GM19025 (cell line): ENCODE results near the gene COL4A2.

Experiments used
- ATAC-seq: cut with Tn5 transposase; IDR thresholded peaks from one replicate; pipeline ENCODE4 v1.9.1; 2021; ENCODE audit warnings: mild to moderate bottlenecking, low read depth, moderate library complexity; ENCODE audit not compliant: unreplicated experiment

Gene COL4A2

DNA sequence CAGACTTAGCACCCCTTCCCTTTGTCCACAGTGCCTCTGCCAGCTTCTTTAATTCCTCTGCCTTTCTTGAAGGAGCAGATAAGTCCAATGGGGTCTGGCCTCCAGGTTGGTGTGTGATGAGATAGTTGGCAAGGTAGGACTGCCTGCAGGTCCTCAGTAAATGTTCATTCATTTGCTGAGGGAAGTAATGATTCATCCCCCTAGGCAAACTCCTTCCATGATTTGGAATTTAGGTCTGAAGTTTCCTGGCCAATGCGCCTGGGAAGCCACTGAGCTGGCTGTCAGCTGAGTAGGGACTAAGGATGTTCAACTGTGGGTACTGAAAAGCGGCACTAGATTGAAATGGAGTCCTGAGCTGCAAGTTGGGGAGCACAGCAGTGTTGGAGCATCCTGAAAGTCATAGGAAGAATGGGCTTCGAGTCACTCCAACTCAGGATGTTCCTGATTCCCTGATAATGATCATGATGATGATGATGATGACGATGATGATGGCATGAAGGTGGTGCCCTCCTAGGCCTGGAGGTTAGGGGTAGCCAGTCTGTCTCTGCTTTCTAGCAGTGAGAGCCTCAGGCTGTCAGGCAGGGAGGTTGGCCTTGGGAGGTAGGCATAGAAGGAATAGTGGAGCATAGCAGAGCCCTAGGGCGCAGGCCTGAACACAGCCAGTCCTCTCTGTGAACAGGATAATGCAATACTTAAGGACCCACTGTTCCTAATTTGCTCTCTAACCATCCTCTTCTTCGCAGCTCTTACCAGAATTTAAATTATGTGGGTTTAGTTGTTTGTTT is 44.7 kb downstream of the COL4A2 start:
- no peak for ATAC-seq

DNA sequence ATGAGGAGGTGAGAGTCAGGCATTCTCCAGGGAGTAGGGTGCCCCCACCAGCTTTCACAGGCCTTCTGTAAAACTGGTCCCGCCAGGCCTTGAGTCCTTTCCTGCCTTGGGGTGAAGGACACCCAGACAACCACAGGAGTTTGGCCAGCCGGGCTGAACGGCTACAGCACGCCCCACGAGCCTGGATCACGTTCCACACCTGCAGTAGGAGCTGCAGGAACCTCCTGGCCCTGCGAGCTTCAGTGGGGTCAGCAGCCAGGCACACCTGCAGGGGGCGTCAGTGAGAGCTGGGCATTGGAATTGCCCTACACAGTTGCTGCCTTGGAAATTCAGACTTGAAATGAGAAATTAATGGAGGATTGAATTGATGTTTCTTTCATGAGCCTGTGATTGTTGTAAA is 45.7 kb downstream of the COL4A2 start:
- ATAC-seq, result no peak

- ATAC-seq, result no peak
Measured at GRCh38 chr13:110353339-110353977, 46.4 kb downstream of the COL4A2 start.

DNA sequence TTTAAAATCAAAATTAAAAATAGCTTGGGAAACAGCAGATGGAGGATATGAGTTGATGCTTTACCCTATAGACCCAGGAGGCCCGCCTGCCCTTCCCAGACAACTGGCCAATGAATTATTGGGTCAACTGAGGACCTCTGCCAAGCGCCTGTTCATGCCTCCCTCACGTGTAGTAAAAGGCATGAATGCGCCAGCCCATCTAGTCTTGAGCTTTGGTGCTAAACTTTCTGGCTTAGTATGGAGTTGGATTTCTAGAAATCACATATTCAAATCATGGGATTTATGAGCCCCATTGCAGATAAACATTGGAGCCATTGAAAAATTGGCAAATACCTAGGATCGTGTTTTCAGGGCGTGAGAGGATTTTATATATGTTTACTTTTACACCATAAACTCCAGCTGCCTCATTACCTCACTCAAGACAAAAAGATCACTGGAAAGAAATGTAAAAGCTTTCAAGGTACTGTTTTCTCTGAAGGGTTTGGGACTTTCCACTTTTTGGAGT is 47.1 kb downstream of the COL4A2 start:
- ATAC-seq, result no peak

DNA sequence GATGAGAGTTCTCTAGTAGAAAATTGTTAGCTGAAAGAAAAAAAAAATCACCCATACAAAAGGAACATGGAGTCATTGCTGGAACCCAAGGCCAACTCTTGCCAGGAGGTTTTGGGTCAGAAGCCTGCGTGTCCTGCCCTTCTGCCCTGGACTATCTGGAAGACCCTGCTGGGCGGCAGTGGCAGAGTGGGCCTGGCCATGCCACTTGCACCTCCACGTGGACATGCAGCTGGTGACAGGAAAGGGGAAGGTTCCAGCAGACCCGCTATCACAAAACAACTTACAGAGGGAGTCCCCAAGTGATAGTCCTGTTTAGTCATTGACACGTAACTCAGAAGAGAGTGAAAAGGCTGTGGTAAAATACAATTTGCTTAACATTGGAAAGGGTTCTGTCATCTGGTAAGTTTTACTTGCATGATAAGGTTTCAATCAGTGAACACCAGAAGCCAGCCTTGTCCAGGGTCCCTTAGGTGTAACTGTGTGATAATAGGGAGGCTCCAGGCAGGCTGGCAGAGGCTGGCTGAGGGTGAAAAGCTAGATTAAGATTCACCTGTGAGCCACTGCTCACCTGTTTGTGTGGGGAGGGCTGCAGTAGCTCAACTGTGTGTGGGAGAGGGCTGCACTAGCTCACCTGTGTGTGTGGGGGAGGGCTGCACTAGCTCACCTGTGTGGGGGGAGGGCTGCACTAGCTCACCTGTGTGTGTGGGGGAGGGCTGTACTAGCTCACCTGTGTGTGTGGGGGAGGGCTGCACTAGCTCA is 47.8 kb downstream of the COL4A2 start:
- ATAC-seq, result no peak

DNA sequence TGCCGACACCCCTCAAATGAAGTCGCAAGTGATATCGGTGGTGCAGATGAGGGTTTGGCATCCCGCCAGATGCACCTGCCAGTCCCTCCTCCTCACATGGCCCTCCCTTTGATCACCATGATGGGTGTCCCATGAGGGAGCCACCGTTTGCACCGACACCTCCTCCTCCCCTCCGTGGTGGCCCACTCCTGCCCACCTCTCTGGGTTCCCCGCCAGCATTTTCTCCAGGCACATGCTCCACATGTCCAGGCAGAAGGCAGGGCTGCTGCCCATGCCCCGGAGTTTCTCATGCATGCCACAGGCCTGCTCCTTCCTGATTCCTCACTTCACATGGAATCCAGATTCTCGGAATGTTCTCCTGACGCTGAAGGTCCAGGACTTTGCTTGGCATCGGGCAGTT is 49.3 kb downstream of the COL4A2 start:
- no peak for ATAC-seq

GRCh38 chr13:110358381-110358780 is 51.3 kb downstream of the COL4A2 start:
- ATAC-seq, result no peak

- ATAC-seq, result no peak
Measured at GRCh38 chr13:110359840-110360301, 52.8 kb downstream of the COL4A2 start.

- ATAC-seq, result no peak
Measured at GRCh38 chr13:110360598-110360997, 53.5 kb downstream of the COL4A2 start.

DNA sequence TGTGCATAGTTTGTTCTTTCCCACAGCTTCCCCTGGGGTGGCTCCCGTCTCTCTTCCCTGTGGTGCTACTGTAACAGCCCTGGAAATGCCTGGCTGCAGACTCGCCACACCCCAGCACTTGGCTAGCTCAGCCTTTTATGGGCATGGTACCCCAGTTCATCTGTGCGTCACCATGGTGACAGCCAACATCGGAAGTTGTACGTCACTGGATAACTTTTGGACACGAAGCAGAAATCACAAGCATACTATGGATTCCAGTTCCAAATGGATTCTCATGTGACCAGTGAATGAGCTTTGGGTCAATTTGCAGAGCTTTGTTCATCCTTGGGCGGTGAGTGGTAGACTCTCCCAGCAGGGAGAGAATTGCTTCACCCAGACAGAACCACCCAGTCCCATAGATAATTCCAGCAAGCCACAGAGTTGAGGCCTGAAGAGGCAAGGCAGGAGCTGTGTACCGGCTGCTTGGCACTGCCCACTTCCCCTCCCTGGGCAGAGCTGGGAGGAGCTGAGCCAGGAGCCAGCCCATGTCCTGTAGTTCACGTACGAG is 54.4 kb downstream of the COL4A2 start:
- no peak for ATAC-seq

GRCh38 chr13:110363010-110363409 is 55.9 kb downstream of the COL4A2 start:
- no peak for ATAC-seq

DNA sequence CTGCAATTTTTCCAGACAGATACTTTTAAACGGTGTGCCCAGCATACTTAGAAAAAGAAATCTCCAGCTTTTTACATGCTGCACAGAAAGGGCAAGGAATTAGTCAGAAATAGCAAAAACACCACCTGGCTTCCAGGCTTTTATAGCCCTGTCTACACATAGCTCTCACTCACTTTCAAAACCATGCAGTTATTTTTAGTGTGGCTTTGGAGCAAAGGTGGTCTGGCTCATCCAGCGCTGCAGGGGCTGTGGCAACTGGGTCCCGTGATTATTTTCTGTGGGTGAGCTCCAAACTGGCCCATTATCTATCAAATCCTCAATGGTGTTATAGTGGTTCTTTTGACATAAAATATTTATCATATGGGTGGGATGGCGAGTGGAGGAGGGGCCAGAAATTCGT is 57.0 kb downstream of the COL4A2 start:
- ATAC-seq, result no peak

GRCh38 chr13:110365876-110366275 is 58.8 kb downstream of the COL4A2 start:
- no peak for ATAC-seq

GRCh38 chr13:110366733-110367132 is 59.6 kb downstream of the COL4A2 start:
- no peak for ATAC-seq

GRCh38 chr13:110367620-110368019 is 60.5 kb downstream of the COL4A2 start:
- ATAC-seq, result no peak

DNA sequence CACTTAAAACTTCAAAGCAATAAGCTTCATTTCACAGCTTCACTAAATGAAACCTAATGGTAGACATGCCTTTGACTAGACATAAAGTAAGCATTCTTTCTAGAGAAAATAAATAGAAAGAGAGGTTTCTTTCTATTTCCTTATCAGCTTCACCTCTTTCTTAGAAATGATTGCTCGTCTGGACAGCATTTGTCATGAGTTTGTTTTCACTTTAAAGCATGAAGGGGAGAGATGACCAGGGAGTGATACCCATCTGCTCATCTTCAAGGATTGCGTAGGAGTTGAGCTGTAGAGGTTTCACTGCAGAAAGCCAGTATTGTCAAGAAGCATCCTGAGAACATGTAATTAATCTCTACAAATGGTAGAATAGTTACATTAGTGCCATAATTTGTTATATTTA is 61.3 kb downstream of the COL4A2 start:
- ATAC-seq, result no peak

- ATAC-seq, result no peak
Measured at GRCh38 chr13:110369400-110369799, 62.3 kb downstream of the COL4A2 start.

GRCh38 chr13:110371550-110372465 is 64.7 kb downstream of the COL4A2 start:
- peak; percentile 68 for ATAC-seq

DNA sequence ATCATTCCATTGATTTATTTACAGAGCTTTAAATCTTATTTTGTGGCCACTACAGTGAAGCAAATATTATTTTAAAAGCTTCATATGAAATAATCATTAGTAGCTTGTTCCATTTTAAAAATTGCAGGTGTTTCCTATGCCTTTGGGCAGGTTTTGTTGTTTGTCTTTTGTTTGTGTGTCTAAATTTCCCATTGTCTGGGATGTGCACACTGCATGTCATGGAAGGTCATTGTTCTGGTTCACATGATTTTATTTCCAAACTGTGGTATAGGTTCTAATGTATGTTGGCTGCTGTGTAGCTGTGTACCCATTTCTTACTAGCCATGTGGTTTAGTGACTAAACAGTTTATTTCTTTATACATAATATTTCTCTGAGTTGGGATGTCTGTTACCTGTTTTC is 65.6 kb downstream of the COL4A2 start:
- ATAC-seq, result no peak

GRCh38 chr13:110373617-110374016 is 66.5 kb downstream of the COL4A2 start:
- no peak for ATAC-seq
